ENCODE results near the gene EHBP1L1.

GRCh38 chr11:65578667-65579066 lies 2.8 kb downstream of the EHBP1L1 start:
- TF ChIP-seq POLR2AphosphoS5 (IDR thresholded peaks at IDR 0.05; ENCODE audit: low read depth, low read length) = no peak
- TF ChIP-seq U2AF1 (optimal IDR thresholded peaks at IDR 0.05; ENCODE audit: low read depth, low read length) = no peak
- no peak for TF ChIP-seq MXI1 (IDR thresholded peaks at IDR 0.05; ENCODE audit: borderline replicate concordance, low read depth, low read length)
- no peak for TF ChIP-seq CREB1 (IDR thresholded peaks at IDR 0.05)
- TF ChIP-seq CREB1 (CRISPR knock-in tag; IDR thresholded peaks at IDR 0.05) = no peak
- no peak for TF ChIP-seq ZBTB49 (CRISPR knock-in tag; IDR thresholded peaks at IDR 0.05; ENCODE audit: borderline replicate concordance)
- TF ChIP-seq RFXAP (CRISPR knock-in tag; IDR thresholded peaks at IDR 0.05; ENCODE audit: borderline replicate concordance) = no peak
- TF ChIP-seq CEBPB (IDR thresholded peaks at IDR 0.05; ENCODE audit: borderline replicate concordance, low read depth, low read length) = no peak
- no peak for TF ChIP-seq TCF7L2 (IDR thresholded peaks at IDR 0.05; ENCODE audit: low read depth, low read length)
- no peak for TF ChIP-seq ZNF720 (CRISPR knock-in tag; IDR thresholded peaks at IDR 0.05)
- no peak for TF ChIP-seq ZNF274 (CRISPR knock-in tag; IDR thresholded peaks at IDR 0.05)
- TF ChIP-seq SAFB2 (CRISPR knock-in tag; IDR thresholded peaks at IDR 0.05; ENCODE audit: borderline replicate concordance, low read depth) = no peak
- TF ChIP-seq MIXL1 (CRISPR knock-in tag; IDR thresholded peaks at IDR 0.05) = no peak
- no peak for TF ChIP-seq PREB (CRISPR knock-in tag; IDR thresholded peaks at IDR 0.05)
- TF ChIP-seq AFF4 (CRISPR knock-in tag; IDR thresholded peaks at IDR 0.05) = no peak

Data from HepG2 (cell line).